GM18507 (cell line): ENCODE measurements around the gene SUSD4.
"Not testable (repeated sequence)": the region's sequence is repeated elsewhere in the genome, so short reads cannot be mapped to it uniquely, and the experiment has no call there.

Experiments used
- DNase-seq: peaks from one replicate; pipeline ENCODE4 v3.0.0; 2011; ENCODE audit warnings: low read depth; ENCODE audit not compliant: insufficient read length; ENCODE audit errors: extremely low spot score
- FAIRE-seq: peaks from 2 replicates; lab custom pipeline; 2011; peaks lifted over from hg19 to GRCh38; lab: Jason Lieb, UNC

SUSD4 gene

GRCh38 chr1:223311826-223312225 lies 52.1 kb downstream of the SUSD4 start:
- FAIRE-seq (no peak), DNase-seq (no peak)

GRCh38 chr1:223308136-223308535 lies 55.8 kb downstream of the SUSD4 start:
- FAIRE-seq (no peak), DNase-seq (no peak)

- no peak for FAIRE-seq
These were observed 56.4 kb downstream of the SUSD4 start for GRCh38 chr1:223307544-223307943.

GRCh38 chr1:223304931-223305330 lies 59.0 kb downstream of the SUSD4 start:
- FAIRE-seq (no peak), DNase-seq (no peak)

More at GRCh38 chr1:223307544-223307943, 56.4 kb downstream of the SUSD4 start:
- no peak for DNase-seq

- no peak for FAIRE-seq
- no peak for DNase-seq
These were observed 62.6 kb downstream of the SUSD4 start for GRCh38 chr1:223301371-223301770.

- FAIRE-seq (no peak), DNase-seq (no peak)
These were observed 64.4 kb downstream of the SUSD4 start for GRCh38 chr1:223299553-223299952.

DNA sequence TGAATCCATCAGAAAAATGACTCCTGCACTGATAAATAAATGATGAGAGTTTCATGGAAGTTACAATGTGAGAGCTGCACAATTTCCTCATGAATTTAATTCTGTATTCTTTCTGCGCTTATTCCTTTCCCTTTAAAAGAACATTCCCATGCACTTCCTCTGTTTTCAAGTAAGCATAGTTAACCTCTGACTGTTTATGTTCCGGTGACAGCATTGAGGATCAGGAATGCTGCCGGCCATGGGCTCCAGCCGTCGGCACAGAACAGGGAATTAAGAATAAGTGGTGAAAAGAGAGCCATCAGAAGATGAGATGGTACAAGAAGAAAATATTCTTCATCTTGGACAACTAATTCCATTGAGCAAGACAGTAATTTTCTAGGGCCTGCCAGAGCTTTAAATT lies 65.3 kb downstream of the SUSD4 start:
- DNase-seq (no peak), FAIRE-seq (no peak)

- no peak for DNase-seq
- no peak for FAIRE-seq
These were observed 66.2 kb downstream of the SUSD4 start for GRCh38 chr1:223297800-223298199.

- FAIRE-seq = no peak
- no peak for DNase-seq
These were observed 72.2 kb downstream of the SUSD4 start for GRCh38 chr1:223291796-223292195.

DNA sequence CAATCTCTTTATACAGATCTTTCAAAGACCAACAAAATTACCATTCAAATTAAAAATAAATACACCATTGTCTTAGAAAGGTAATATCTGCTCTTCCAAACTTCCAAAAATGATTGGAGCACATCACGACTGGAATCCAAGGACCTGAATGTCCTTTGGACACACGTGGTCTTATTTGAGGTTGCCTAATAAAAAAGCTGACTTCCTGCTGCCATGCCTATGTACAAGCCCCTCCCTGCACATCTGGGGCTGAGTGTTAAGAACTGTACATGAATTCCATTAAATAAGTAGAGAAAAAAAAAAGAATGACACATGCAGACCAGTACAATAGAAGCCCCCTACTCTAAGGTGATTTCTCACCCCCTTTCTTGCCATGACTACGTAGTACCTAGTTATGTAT lies 73.6 kb downstream of the SUSD4 start:
- FAIRE-seq (no peak), DNase-seq (no peak)

DNA sequence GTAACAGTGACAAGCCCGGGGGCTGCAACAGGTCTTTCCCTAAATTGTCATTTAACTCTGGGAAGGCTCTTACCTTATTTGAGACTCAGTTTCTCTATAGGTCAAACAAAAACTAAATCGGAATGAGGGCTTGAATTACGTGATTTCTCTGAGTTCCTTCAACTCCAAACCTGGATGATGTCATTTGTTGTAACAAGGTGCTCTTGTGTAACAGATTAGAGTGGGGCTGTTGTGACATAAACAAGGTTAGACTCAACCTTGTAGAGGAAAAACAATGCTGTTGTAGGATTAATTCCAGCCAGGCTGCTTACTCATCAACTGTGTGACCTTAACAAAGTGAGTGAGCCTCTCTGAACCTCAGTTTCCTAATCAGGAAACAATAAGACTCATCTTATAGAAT lies 74.4 kb downstream of the SUSD4 start:
- no peak for FAIRE-seq
- DNase-seq = no peak

GRCh38 chr1:223288826-223289225 lies 75.2 kb downstream of the SUSD4 start:
- FAIRE-seq = no peak

GRCh38 chr1:223285452-223285851 lies 78.5 kb downstream of the SUSD4 start:
- DNase-seq = no peak
- no peak for FAIRE-seq

More at GRCh38 chr1:223288826-223289225, 75.2 kb downstream of the SUSD4 start:
- DNase-seq = no peak

GRCh38 chr1:223283697-223284096 lies 80.3 kb downstream of the SUSD4 start:
- FAIRE-seq, DNase-seq: not testable (repeated sequence)

- FAIRE-seq, DNase-seq: not testable (repeated sequence)
These were observed 85.7 kb downstream of the SUSD4 start for GRCh38 chr1:223278311-223278710.

- FAIRE-seq (no peak), DNase-seq (no peak)
These were observed 87.9 kb downstream of the SUSD4 start for GRCh38 chr1:223276029-223276428.

DNA sequence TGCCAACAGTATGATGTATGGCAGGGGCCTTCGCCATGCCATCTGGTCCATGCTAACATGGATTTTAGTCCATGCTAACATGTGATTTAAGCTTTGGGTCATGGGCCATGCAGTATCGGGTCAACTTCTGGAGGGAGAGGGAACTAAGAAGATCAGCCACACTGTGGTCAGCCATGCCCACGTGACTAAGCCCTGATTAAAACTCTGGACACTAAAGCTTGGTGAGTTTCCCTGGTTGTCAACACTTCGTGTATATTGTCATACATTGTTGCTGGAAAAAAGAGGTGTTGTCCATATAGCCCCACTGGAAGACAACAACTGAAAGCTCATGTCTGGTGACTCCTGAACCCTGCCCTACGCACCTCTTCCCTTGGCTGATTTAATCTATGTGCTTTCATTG lies 90.5 kb downstream of the SUSD4 start:
- no peak for FAIRE-seq
- DNase-seq = no peak

- FAIRE-seq (no peak), DNase-seq (no peak)
These were observed 92.7 kb downstream of the SUSD4 start for GRCh38 chr1:223271085-223271781.

DNA sequence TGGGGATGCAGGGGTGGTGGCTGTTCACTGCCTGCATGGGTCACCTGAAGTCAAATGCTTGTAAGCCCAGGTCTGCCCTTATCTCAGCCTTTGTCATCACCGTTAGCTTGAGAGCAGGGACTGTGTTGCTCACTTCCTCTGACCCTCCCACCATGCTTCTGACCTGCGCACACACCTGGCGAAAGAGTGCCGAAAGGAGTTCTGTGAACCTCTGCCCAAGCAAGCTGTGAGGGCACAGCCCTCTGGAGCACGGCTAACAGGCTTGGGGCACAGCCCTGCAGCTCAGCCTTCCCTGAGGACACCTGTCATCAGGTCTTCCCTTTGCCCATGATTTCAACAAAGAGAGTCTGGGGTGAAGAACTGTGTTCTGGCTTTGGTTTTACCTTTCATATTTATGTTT lies 93.8 kb downstream of the SUSD4 start:
- FAIRE-seq (no peak), DNase-seq (no peak)

DNA sequence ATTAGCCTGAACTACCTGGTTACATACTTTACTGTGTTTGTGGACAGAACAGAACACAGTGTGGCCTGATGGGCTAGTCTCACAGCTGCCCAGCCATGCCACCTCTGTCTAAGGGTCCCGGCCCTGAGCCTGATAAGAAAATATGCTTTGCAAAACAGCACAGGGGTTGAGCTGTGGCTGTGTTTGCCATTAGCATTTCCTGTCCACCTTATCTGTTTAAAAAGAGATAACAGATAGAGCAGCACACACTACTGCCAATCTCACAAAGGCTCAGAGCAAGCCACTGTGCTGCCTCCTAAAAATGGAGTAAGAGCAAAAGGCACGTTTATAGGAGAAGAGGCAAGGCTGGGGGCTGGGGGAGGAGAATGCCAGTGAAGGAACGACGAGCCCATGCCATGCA lies 95.0 kb downstream of the SUSD4 start:
- no peak for FAIRE-seq
- no peak for DNase-seq

- DNase-seq (no peak), FAIRE-seq (no peak)
These were observed 97.3 kb downstream of the SUSD4 start for GRCh38 chr1:223266632-223267172.
